GM18909 (cell line): ENCODE results near the gene UBE2S.
"Not testable (repeated sequence)": the region's sequence is repeated elsewhere in the genome, so short reads cannot be mapped to it uniquely, and the experiment has no call there.

Experiments used
- ATAC-seq: cut with Tn5 transposase; IDR thresholded peaks from one replicate; pipeline ENCODE4 v1.9.1; 2021; ENCODE audit warnings: mild to moderate bottlenecking; ENCODE audit not compliant: unreplicated experiment, poor library complexity

UBE2S gene

GRCh38 chr19:55407550-55407799 lies at the start of gene UBE2S:
TSS of gene UBE2S (minus strand) at chr19:55407788. CDS start at chr19:55407589, 199 bp downstream.
- ATAC-seq: peak; percentile 34

DNA sequence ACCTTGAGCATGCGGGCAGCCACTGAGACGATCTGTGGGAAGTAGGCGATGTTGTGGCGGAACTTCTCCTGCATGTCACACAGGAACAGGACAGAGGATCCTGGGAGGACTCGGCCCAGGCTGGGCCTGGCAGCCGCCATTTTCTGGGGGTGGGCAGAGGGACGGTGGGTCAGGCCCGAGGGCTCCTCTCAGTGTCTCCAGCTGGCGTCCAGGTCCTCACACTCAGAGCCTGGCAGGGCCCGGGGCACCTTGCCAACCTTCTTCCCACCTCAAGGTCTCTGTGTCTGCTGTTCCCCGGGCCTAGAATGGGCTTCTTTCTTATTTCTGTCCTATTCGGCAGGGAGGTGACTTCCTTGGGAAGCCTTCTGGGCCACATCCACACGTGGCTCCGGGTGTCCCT lies 48.8 kb upstream of the UBE2S start:
- ATAC-seq: no peak

DNA sequence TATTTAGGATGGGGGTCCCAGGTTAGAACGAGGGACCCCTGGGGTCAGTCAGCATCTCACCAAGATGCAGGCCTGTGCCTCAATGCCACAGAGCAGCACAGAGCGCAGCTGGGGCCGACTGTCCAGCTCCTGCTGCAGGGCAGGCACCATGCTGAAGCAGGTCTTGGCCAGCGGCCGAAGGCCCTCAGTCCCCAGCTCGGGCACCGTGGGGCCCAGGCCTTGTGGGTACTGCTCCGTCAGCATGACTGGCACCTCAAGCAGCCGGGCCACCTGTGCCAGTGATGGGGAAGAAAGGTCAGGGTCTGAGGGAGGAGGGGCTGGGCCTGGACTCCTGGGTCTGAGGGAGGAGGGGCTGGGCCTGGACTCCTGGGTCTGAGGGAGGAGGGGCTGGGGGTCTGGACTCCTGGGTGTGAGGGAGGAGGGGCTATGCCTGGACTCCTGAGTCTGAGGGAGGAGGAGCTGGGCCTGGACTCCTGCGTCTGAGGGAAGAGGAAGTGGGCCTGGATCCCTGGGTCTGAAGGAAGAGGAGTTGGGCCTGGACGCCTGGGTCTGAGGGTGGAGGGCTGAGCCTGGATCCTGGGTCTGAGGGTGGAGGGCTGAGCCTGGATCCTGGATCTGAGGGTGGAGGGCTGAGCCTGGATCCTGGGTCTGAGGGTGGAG lies 48.1 kb upstream of the UBE2S start:
- ATAC-seq: no peak

- ATAC-seq: no peak
These were observed 47.2 kb upstream of the UBE2S start for GRCh38 chr19:55454787-55455243.

- no peak for ATAC-seq
These were observed 46.1 kb upstream of the UBE2S start for GRCh38 chr19:55453511-55454260.

GRCh38 chr19:55452749-55453346 lies 45.3 kb upstream of the UBE2S start:
- ATAC-seq: no peak

DNA sequence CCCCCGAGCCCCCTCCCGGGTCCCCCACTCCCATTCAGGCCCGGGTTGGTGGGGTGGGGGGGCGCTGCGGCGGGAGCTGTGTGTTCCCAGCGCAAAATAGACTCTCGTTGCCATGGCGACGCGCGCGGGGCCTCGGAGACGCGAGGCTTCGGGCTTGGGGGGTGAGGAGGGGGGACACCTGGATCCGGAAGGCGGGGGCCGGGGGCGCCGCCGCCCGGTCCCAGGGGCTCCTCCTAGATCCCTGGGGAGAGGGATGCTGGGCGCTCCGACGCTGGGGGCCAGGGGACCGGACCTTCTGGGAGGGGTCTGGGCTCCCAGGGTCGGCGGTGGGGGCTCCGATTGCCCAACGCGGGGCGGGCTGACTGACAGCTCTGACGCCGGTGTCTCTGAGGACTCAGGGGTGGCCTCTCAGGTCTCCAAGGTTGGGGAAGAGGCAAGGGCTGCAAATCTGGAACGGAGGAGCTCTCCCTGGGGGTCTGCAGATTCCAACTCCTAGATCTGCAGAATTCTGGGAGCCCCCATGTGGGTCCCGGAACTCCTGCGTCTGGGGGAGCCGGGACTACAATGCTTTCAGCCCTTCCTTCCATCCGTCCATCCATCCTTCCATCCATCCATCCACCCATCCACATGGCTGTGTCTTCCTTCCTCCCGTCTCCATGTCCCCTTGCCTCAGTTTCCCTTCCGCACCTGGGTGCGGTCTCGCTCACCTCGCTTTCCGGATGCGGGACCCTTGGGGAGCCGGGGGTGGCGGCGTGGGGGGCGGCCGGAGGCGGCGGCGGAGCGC lies 44.6 kb upstream of the UBE2S start:
- ATAC-seq: no peak

GRCh38 chr19:55451163-55451964 lies 43.8 kb upstream of the UBE2S start:
- no peak for ATAC-seq

- no peak for ATAC-seq
These were observed 41.9 kb upstream of the UBE2S start for GRCh38 chr19:55449469-55449868.

DNA sequence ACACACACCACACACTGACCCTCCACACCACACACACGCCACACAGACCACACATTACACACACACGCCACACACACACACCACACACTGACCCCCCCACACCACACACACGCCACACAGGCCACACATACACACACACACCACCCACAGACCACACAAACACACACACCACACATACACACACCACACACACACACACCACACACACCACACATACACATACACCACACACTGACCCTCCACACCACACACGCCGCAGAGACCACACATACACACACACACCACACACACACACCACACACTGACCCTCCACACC lies 40.5 kb upstream of the UBE2S start:
- not testable (repeated sequence) for ATAC-seq

DNA sequence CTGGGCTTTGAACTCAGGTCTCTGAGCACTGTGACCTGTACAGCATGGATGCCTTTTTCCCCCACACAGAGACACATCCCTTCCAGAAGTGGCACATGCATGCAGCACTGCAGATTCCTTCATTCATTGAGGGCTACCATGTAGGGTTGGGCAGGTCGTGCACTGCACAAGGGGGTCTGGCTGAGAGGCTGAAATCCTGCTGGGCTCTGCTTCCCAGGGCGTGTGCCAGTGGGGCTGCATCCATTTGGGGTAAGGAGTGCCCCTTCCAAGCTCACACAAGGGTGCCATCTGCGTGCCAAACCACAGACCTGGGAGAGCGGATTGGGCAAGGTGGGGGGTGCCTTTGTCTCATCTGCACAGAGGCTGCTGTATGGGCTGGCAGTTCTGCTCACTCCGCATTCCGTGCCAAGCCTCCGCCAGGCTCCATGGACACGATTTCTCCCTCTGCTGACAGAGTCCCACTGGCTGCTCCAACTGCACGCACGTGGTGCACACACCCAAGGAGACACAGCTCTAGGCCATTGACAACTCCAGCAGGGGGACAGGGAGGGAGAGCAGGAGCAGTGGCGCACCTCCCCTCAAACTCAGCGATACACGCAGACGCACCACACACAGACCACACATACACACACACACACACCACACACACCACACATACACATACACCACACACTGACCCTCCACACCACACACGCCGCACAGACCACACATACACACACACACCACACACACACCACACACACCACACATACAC lies 40.0 kb upstream of the UBE2S start:
- no peak for ATAC-seq

- ATAC-seq: no peak
These were observed 38.5 kb upstream of the UBE2S start for GRCh38 chr19:55446060-55446459.

DNA sequence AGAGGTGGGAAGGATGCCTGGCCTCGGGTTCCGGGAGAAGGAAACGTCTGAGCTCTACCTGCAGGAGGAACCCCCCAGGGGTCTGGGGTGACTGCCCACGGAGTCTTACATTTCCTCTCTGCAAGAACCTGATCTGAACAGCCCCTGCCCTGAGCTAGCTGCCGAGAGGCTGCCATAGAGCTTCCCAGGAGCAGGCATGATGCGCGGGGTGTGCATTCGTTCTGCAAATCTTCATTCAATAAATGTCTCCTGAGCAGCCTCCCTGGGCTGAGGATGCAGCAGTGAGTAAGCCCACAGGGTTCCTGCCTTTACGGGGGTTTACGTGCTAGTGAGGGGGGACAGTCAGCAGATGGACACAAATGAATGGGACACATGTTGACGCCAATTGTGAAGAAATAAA lies 37.1 kb upstream of the UBE2S start:
- no peak for ATAC-seq

DNA sequence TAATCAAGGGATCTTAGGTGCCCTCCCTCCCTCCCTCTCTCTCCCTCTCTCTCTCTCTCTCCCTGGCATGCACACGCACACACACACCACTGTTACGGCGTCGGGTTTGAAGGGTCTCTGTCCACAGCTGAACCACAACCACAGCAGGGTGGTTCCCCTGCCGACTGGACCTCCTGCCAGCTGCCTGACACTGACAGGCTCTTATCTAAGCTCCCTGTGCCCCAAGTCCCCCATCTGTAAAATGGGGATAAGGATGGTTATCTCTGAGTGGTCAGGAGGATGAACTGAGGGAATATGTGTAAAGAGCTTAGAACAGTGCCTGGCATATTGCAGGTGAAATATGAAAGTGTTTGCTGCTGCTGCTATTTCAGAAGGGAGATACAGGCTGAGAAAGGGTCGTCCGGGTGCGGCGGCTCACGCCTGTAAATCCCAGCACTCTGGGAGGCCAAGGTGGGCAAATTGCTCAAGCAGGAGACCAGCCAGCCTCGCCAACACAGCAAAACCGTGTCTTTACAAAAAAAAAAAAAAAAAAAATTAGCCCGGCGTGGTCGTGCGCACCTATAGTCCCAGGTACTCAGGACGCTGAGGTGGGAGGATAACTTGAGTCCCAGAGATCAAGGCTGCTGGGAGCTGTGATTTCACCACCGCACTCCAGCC lies 36.4 kb upstream of the UBE2S start:
- ATAC-seq: no peak

DNA sequence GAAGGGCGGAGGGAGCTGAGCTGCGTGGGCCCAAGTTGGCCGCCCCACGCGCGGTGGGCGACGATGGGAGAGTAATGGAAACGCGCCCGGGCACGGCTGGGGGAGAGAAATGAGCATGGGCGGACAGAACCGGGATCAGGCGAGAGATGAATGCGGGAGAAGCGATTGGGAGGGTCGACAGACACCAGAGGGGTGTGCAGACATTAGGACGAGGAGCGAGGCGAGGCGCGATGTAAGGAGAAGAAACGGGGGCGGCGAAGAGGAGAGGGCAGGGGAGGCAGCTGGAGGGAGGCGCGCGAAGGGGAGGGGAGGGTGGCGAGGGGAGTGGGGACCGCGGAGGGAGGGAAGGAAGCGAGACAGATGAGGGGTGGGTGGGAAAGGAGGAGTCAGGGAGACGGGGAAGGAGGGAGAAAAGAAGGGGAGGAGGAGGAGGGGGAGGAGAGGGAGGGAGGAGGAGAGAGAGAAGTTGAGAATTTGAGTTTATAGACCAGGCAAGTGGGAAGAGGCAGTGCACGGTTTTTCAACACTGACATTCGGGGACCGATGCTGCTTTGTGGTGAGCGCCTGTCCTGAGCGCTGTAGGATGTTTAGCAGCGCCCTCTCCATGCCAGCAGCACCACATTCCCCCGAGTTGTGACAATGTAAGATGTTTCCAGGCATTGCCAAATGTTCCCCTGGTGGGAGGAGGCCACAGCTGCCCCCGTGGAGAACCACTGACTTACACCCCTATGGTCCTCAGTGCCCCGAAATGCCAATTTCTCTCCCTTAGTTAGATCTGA lies 35.6 kb upstream of the UBE2S start, which contains the start of gene SHISA7:
Gene SHISA7 (minus strand): TSS at position 256 of the 779 bp plus-strand sequence. CDS start 437 bp downstream, outside the sequence.
- no peak for ATAC-seq

GRCh38 chr19:55442372-55442961 lies 34.9 kb upstream of the UBE2S start:
- ATAC-seq: no peak

- ATAC-seq: no peak
These were observed 34.2 kb upstream of the UBE2S start for GRCh38 chr19:55441692-55442321.
